ENCODE measurements around the gene SERPINB10. TPM values are rescaled to one million over a fixed set of nuclear protein-coding genes. Genes with fewer than 3 reads are reported as not detected.

The SERPINB10 gene
- total RNA-seq, 1 experiment from 2014 or later = not detected

- Histone ChIP-seq H3K9me3 (ENCODE audit: control insufficient read depth in 1 of 2, insufficient read depth in 1 of 2, low read depth in 1 of 2, low read length in 2 of 2) (no peaks in the 10 kb centered on the region), H3K4me2 (ENCODE audit: low read length) (no peak overlapping the region), H3K4me1 (ENCODE audit: control insufficient read depth in 1 of 2, insufficient read depth in 2 of 2, low read length in 2 of 2) (no peaks in the 10 kb centered on the region), H3K79me2 (ENCODE audit: insufficient read depth, low read length) (no peaks in the 10 kb centered on the region), H3K9me2 (ENCODE audit: insufficient read depth) (no peaks in the 10 kb centered on the region), H2AFZ (ENCODE audit: low read depth, low read length, poor library complexity, severe bottlenecking) (no peak overlapping the region), H3K36me3 (ENCODE audit: control insufficient read depth in 1 of 2, insufficient read depth in 2 of 2, low read length in 2 of 2) (no peaks in the 10 kb centered on the region), H3K4me3 (replicated peaks in 1 of 2; ENCODE audit: low read depth in 1 of 2, low read length in 2 of 2) (no peak overlapping the region), H3K9ac (ENCODE audit: low read length) (no peak overlapping the region), H4K20me1 (ENCODE audit: insufficient read depth) (no peaks in the 10 kb centered on the region), H3K27me3 (ENCODE audit: insufficient read depth, low read length) (no peaks in the 10 kb centered on the region), H3K27ac (ENCODE audit: low read depth, low read length) (no peak overlapping the region)
- DNase-seq (ENCODE audit: low read depth, low spot score) = no peak
- TF ChIP-seq POLR2AphosphoS5 (IDR thresholded peaks at IDR 0.05; ENCODE audit: low read depth, low read length) = no peak
- TF ChIP-seq, protein P1, sequence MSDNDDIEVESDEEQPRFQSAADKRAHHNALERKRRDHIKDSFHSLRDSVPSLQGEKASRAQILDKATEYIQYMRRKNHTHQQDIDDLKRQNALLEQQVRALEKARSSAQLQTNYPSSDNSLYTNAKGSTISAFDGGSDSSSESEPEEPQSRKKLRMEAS (IDR thresholded peaks at IDR 0.05) = no peak
- no peak for TF ChIP-seq CBX3 (IDR thresholded peaks at IDR 0.05; ENCODE audit: low read depth)
- no peak for TF ChIP-seq ATF3 (IDR thresholded peaks at IDR 0.05)
- no peak for TF ChIP-seq TCF7L2 (IDR thresholded peaks at IDR 0.05; ENCODE audit: borderline replicate concordance, extremely low read depth, insufficient read depth, insufficient read length)
- no peak for TF ChIP-seq SP1 (IDR thresholded peaks at IDR 0.05; ENCODE audit: low read depth)
- TF ChIP-seq POLR2A (IDR thresholded peaks at IDR 0.05; ENCODE audit: borderline replicate concordance, extremely low read depth, insufficient read depth, insufficient read length) = no peak
- TF ChIP-seq RAD21 (IDR thresholded peaks at IDR 0.05; ENCODE audit: low read depth) = no peak
- TF ChIP-seq ZBTB33 (IDR thresholded peaks at IDR 0.05; ENCODE audit: extremely low read depth, insufficient replicate concordance, low read length) = no peak
- ChIA-PET RAD21 (ENCODE audit: low non-redundant PET in 1 of 2, low total read pairs in 2 of 2, uncharacterized antibody in 2 of 2, unreplicated experiment in 2 of 2) (no interaction called here), CTCF (no interaction called here), POLR2A (no interaction called here)
- intact Hi-C loops (cut with micrococcal nuclease) = no loop called here
- no peak for ATAC-seq
- BruUV-seq (replicated peaks) = no TSS peak
These were observed 37.9 kb upstream of the SERPINB10 start for GRCh38 chr18:63869851-63870250.
